Stimulated activated CD8-positive, alpha-beta memory T cell treated with anti-CD3 and anti-CD28 coated beads, Interleukin-15, amount 100 ng/mL, for 1 hour (primary cell): Measurements from ENCODE around the gene BABAM1.
A peak's percentile ranks its signal among the peaks of the same experiment; 100 is the strongest.
"Not testable (repeated sequence)": the region's sequence is repeated elsewhere in the genome, so short reads cannot be mapped to it uniquely, and the experiment has no call there.

Experiments used
- DNase-seq: peaks from one replicate; pipeline ENCODE4 v3.0.0-alpha.2; 2020; ENCODE audit warnings: low read depth

BABAM1 gene

GRCh38 chr19:17243830-17244617, 23.2 kb upstream of the BABAM1 start:
- DNase-seq: no peak

- no peak for DNase-seq
Measured at GRCh38 chr19:17244618-17245534, 22.4 kb upstream of the BABAM1 start.

- DNase-seq: no peak
Measured at GRCh38 chr19:17245535-17245984, 21.7 kb upstream of the BABAM1 start, which contains the start of gene NR2F6. Gene NR2F6, minus strand, starts transcription at chr19:17245919. Its CDS starts 699 bp downstream, at chr19:17245220.

GRCh38 chr19:17246681-17247425, 20.4 kb upstream of the BABAM1 start:
- no peak for DNase-seq

- no peak for DNase-seq
Measured at GRCh38 chr19:17248011-17248776, 19.0 kb upstream of the BABAM1 start.

GRCh38 chr19:17249887-17250548, 17.2 kb upstream of the BABAM1 start:
- no peak for DNase-seq

GRCh38 chr19:17254636-17255035, 12.6 kb upstream of the BABAM1 start:
- no peak for DNase-seq

- DNase-seq: no peak
Measured at GRCh38 chr19:17255150-17255621, 12.1 kb upstream of the BABAM1 start.

- no peak for DNase-seq
Measured at GRCh38 chr19:17256130-17256529, 11.1 kb upstream of the BABAM1 start.

GRCh38 chr19:17259118-17259780, 8.0 kb upstream of the BABAM1 start:
- no peak for DNase-seq

- no peak for DNase-seq
Measured at GRCh38 chr19:17259934-17260333, 7.3 kb upstream of the BABAM1 start.

- peak; percentile 82 for DNase-seq
Measured at GRCh38 chr19:17260842-17261325, 6.4 kb upstream of the BABAM1 start.

GRCh38 chr19:17262557-17262956, 4.7 kb upstream of the BABAM1 start:
- no peak for DNase-seq

GRCh38 chr19:17263712-17264640, 3.3 kb upstream of the BABAM1 start:
- DNase-seq: no peak

- DNase-seq: no peak
Measured at GRCh38 chr19:17264641-17264979, 2.6 kb upstream of the BABAM1 start, which contains the start of gene USHBP1. Gene USHBP1, minus strand, starts transcription at chr19:17264745. Its CDS starts 446 bp downstream, at chr19:17264299.

GRCh38 chr19:17266026-17266425, 1.2 kb upstream of the BABAM1 start:
- no peak for DNase-seq

GRCh38 chr19:17266589-17266974, 661 bp upstream of the BABAM1 start:
- DNase-seq: no peak

GRCh38 chr19:17268754-17269153, 1.5 kb downstream of the BABAM1 start:
- no peak for DNase-seq

GRCh38 chr19:17274892-17275291, 7.6 kb downstream of the BABAM1 start:
- not testable (repeated sequence) for DNase-seq
